Endothelial cell of umbilical vein (primary cell): ENCODE measurements around the gene RAP1GAP. TPM values are rescaled to one million over a fixed set of nuclear protein-coding genes. Genes with fewer than 3 reads are reported as not detected.

Experiments used
- BruUV-seq: library from RNA; stranded (reverse); fragments of 400-500 nt; replicated peaks from 2 replicates; lab custom pipeline; 2021; lab: Mats Ljungman, UMichigan
- CTCF ChIA-PET: fragments of 300-600, 350-600 bp; sonication (Branson Sonifier 250); formaldehyde crosslinking; loops from one replicate; lab custom pipeline; 2021; ENCODE audit warnings: antibody characterized with exemption, inconsistent platforms; lab: Charles Lee
- POLR2A ChIA-PET: fragments of 300-600, 350-600 bp; sonication (Branson Sonifier 250); formaldehyde crosslinking; loops from one replicate; lab custom pipeline; 2021; ENCODE audit warnings: antibody characterized with exemption, inconsistent platforms; lab: Charles Lee
- DNase-seq: peaks from one replicate; pipeline ENCODE4 v3.0.0-alpha.2; 2011; ENCODE audit warnings: low read depth, low spot score
- FAIRE-seq: peaks from 2 replicates; lab custom pipeline; 2011; peaks lifted over from hg19 to GRCh38; lab: Jason Lieb, UNC
- H2AFZ ChIP-seq: 2 replicates; pipeline ENCODE4 v1.6.0; 2012; ENCODE audit warnings: low read depth, low read length, control low read depth, inconsistent platforms
- H3K27ac ChIP-seq: 2 replicates; pipeline ENCODE4 v1.5.1; 2011; ENCODE audit warnings: low read depth, mild to moderate bottlenecking, control low read depth, low read length, moderate library complexity; ENCODE audit not compliant: insufficient read depth
- H3K27me3 ChIP-seq, 2 experiments: 2 replicates each; pipeline versions ENCODE4 v1.6.0 to v1.6.1; 2011; ENCODE audit warnings: low read length in 2 of 2, mixed read lengths in 1 of 2; ENCODE audit not compliant: control insufficient read depth in 2 of 2, insufficient read depth in 2 of 2
- H3K36me3 ChIP-seq, 2 experiments: 2 replicates in 1 of 2; 3 replicates in 1 of 2; pipeline ENCODE4 v1.5.1; 2011; ENCODE audit warnings: low read length in 2 of 2, mild to moderate bottlenecking in 1 of 2, moderate library complexity in 1 of 2; ENCODE audit not compliant: control insufficient read depth in 2 of 2, insufficient read depth in 2 of 2; ENCODE audit errors: extremely low read depth in 1 of 2
- H3K4me1 ChIP-seq: 3 replicates; pipeline ENCODE4 v1.5.1; 2011; ENCODE audit warnings: mild to moderate bottlenecking, low read length; ENCODE audit not compliant: control insufficient read depth, insufficient read depth; ENCODE audit errors: extremely low read depth
- H3K4me2 ChIP-seq: 2 replicates; pipeline ENCODE4 v1.6.1; 2011; ENCODE audit warnings: low read length, control low read depth, mixed read lengths; ENCODE audit not compliant: insufficient read depth
- H3K4me3 ChIP-seq, 3 experiments: fragments of 200-600 bp in 1 of 3; sonication (generic), shearing (Covaris generic) in 1 of 3; replicated peaks in 1 of 3; 2 replicates each; pipeline ENCODE4 v1.5.1; 2011 to 2016; ENCODE audit warnings: control low read depth in 3 of 3, low read length in 3 of 3, mild to moderate bottlenecking in 2 of 3, inconsistent platforms in 1 of 3, low read depth in 1 of 3, moderate library complexity in 1 of 3; ENCODE audit not compliant: insufficient read depth in 1 of 3
- H3K79me2 ChIP-seq: 2 replicates; pipeline ENCODE4 v1.6.0; 2012; ENCODE audit warnings: low read length, inconsistent platforms; ENCODE audit not compliant: control insufficient read depth, insufficient read depth
- H3K9ac ChIP-seq: replicated peaks from 2 replicates; pipeline ENCODE3; 2011; ENCODE audit warnings: low read length, control low read depth; ENCODE audit not compliant: insufficient read depth; ENCODE audit errors: extremely low read depth
- H3K9me1 ChIP-seq: replicated peaks from 3 replicates; pipeline ENCODE4 v1.6.0; 2011; ENCODE audit warnings: mild to moderate bottlenecking, low read length; ENCODE audit not compliant: control insufficient read depth, insufficient read depth; ENCODE audit errors: extremely low read depth
- H3K9me3 ChIP-seq: replicated peaks from 2 replicates; pipeline ENCODE4 v1.5.1; 2012; ENCODE audit warnings: low read length, inconsistent platforms; ENCODE audit not compliant: control insufficient read depth, insufficient read depth
- H4K20me1 ChIP-seq: replicated peaks from 2 replicates; pipeline ENCODE3; 2011; ENCODE audit warnings: mild to moderate bottlenecking, low read length; ENCODE audit not compliant: control insufficient read depth, insufficient read depth; ENCODE audit errors: extremely low read depth
- CTCF ChIP-seq, 2 donors: IDR thresholded peaks; 1 replicate in 1 of 2; 2 replicates in 1 of 2; pipeline ENCODE4 v1.5.1; 2011; ENCODE audit warnings: low read length in 2 of 2, mild to moderate bottlenecking in 2 of 2, moderate library complexity in 2 of 2, control low read depth in 1 of 2, inconsistent platforms in 1 of 2, low read depth in 1 of 2; ENCODE audit not compliant: insufficient read depth in 1 of 2; ENCODE audit errors: extremely low read depth in 1 of 2
- EZH2 ChIP-seq: IDR thresholded peaks from 2 replicates; pipeline ENCODE4 v1.6.1; 2012; ENCODE audit warnings: borderline replicate concordance, low read depth, mild to moderate bottlenecking, moderate library complexity, low read length, inconsistent platforms; ENCODE audit not compliant: severe bottlenecking
- FOS ChIP-seq: IDR thresholded peaks from 2 replicates; pipeline ENCODE4 v1.6.1; 2011; ENCODE audit warnings: mild to moderate bottlenecking, low read length, moderate library complexity, borderline replicate concordance; ENCODE audit not compliant: insufficient read depth
- GATA2 ChIP-seq: IDR thresholded peaks from 2 replicates; pipeline ENCODE4 v1.7.0; 2011; ENCODE audit warnings: low read depth, mild to moderate bottlenecking, moderate library complexity, mixed read lengths, low read length; ENCODE audit not compliant: insufficient read length, insufficient read depth
- JUN ChIP-seq: IDR thresholded peaks from 2 replicates; pipeline ENCODE4 v1.6.1; 2011; ENCODE audit warnings: borderline replicate concordance, low read depth; ENCODE audit not compliant: insufficient read length, insufficient read depth
- MYC ChIP-seq: IDR thresholded peaks from one replicate; pipeline ENCODE4 v1.6.1; 2011; ENCODE audit warnings: mild to moderate bottlenecking, low read depth, low read length
- POLR2A ChIP-seq: IDR thresholded peaks from 2 replicates; pipeline ENCODE4 v1.6.1; 2012; ENCODE audit warnings: low read depth, mild to moderate bottlenecking, control low read depth, low read length
- POLR2AphosphoS5 ChIP-seq: IDR thresholded peaks from 2 replicates; pipeline ENCODE4 v1.6.1; 2012; ENCODE audit warnings: low read depth, mild to moderate bottlenecking, control low read depth, low read length, moderate library complexity; ENCODE audit not compliant: insufficient read depth
- dilution Hi-C: fragments of 300-500 bp; cut with MboI; formaldehyde crosslinking; loops from one replicate; pipeline ENCODE4 v1.15.0; 2019; ENCODE audit warnings: low sequenced_read_pairs; ENCODE audit not compliant: extremely low pct_ligation_motif_present
- intact Hi-C: fragments of 100-400 bp; cut with micrococcal nuclease; formaldehyde crosslinking; loops from one replicate; pipeline ENCODE4 v1.10.0; 2022
- polyA plus RNA-seq, 4 experiments: library from polyadenylated mRNA; depleted of rRNA in 3 of 4; stranded (reverse) in 3 of 4; unstranded in 1 of 4; fragments of >200 nt; gene quantifications; 2 replicates each; pipeline versions ENCODE4 v1.2.1 to v1.2.3, GENCODE V29; 2011 to 2012; ENCODE audit warnings: missing spikeins in 1 of 4
- total RNA-seq: library from RNA; stranded (reverse); gene quantifications from 2 replicates; pipeline ENCODE4 v1.2.3, GENCODE V29; 2021
- TF ChIP-seq, protein P1 (sequence below): IDR thresholded peaks from 2 replicates; pipeline ENCODE4 v1.6.1; 2011; ENCODE audit not compliant: insufficient read depth, insufficient read length

Gene RAP1GAP
- total and polyA plus RNA-seq, 2 donors (not counting 3 experiments of a cell fraction or from before 2014, with no cell fraction given): 0.07 to 0.20 TPM

DNA sequence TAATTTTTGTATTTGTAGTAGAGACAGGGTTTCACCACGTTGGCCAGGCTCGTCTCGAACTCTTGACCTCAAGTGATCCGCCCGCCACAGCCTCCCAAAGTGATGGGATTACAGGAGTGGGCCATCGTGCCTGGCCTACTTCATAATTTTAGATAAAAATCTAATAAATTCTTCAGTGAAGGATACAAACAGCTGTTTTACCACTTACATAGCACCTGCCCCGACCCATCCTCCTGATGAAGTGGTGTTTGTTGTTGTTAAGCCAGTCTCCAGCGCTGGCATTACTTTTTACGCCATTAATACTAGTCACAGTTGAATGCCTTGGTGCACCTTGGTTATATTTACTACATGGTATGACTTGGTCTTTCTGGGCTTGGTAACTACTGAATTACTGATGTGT is 12.3 kb upstream of the RAP1GAP start:
- FAIRE-seq (no peak), DNase-seq (no peak)
- Histone ChIP-seq H3K9me1 (no peaks in the 10 kb centered on the region), H4K20me1 (peaks cover 3% of the 10 kb centered on the region), H3K9ac (no peak overlapping the region), H3K9me3 (no peaks in the 10 kb centered on the region), H3K4me3 (no peak overlapping the region), H2AFZ (no peak overlapping the region), H3K4me1 (no peaks in the 10 kb centered on the region), H3K79me2 (no peaks in the 10 kb centered on the region), H3K27ac (no peak overlapping the region), H3K36me3 (peaks cover 16 to 20% of the 10 kb centered on the region in 2 experiments), H3K27me3 (no peaks in the 10 kb centered on the region), H3K4me2 (no peak overlapping the region)
- ChIA-PET CTCF (interaction anchor here (1.2 kb wide), 1 partner anchor 101 kb away, joined by 3 read pairs; no protein-coding TSS in a partner anchor), POLR2A (no interaction called here)
- dilution Hi-C loops: no loop called here
- intact Hi-C loops: no loop called here
- no peak for TF ChIP-seq POLR2A
- TF ChIP-seq GATA2: no peak
- TF ChIP-seq EZH2: no peak
- TF ChIP-seq, protein P1, sequence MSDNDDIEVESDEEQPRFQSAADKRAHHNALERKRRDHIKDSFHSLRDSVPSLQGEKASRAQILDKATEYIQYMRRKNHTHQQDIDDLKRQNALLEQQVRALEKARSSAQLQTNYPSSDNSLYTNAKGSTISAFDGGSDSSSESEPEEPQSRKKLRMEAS: no peak
- no peak for TF ChIP-seq POLR2AphosphoS5
- TF ChIP-seq JUN: no peak
- TF ChIP-seq CTCF (IDR thresholded peaks at IDR 0.05; ENCODE audit: extremely low read depth in 1 of 2, insufficient read depth in 1 of 2, low read depth in 1 of 2, low read length in 2 of 2): no peak
- no peak for TF ChIP-seq MYC
- TF ChIP-seq FOS: no peak
- BruUV-seq: no TSS peak
